GM23248 (cell line): ENCODE results near the gene SHISAL2A. TPM values are rescaled to one million over a fixed set of nuclear protein-coding genes. Genes with fewer than 3 reads are reported as not detected.

Experiments
- DNase-seq: peaks from one replicate; pipeline ENCODE4 v3.0.0-alpha.2; 2015
- H2AFZ ChIP-seq: fragments of 200-600 bp; sonication (generic); 2 replicates; pipeline ENCODE4 v1.6.1; 2016; ENCODE audit warnings: antibody characterized with exemption
- H3F3A ChIP-seq: fragments of 200-600 bp; sonication (generic); 2 replicates; pipeline ENCODE4 v1.6.1; 2016; ENCODE audit warnings: mild to moderate bottlenecking, antibody characterized with exemption, mixed run types; ENCODE audit not compliant: insufficient read depth
- H3K27ac ChIP-seq: fragments of 200-600 bp; sonication (generic); 2 replicates; pipeline ENCODE4 v1.5.1; 2016; ENCODE audit warnings: mild to moderate bottlenecking
- H3K27me3 ChIP-seq: fragments of 200-600 bp; sonication (generic); replicated peaks from 2 replicates; pipeline ENCODE4 v1.6.1; 2016; ENCODE audit warnings: mild to moderate bottlenecking; ENCODE audit not compliant: insufficient read depth
- H3K36me3 ChIP-seq: fragments of 200-600 bp; sonication (generic); 2 replicates; pipeline ENCODE4 v1.6.1; 2016; ENCODE audit warnings: low read depth, mild to moderate bottlenecking
- H3K4me1 ChIP-seq: fragments of 200-600 bp; sonication (generic); 2 replicates; pipeline ENCODE4 v1.6.1; 2016; ENCODE audit warnings: mild to moderate bottlenecking; ENCODE audit not compliant: insufficient read depth
- H3K4me2 ChIP-seq: fragments of 200-600 bp; sonication (generic); one replicate; pipeline ENCODE4 v1.6.1; 2016; ENCODE audit warnings: mild to moderate bottlenecking; ENCODE audit not compliant: unreplicated experiment
- H3K4me3 ChIP-seq: fragments of 200-600 bp; sonication (generic); 2 replicates; pipeline ENCODE4 v1.5.1; 2016; ENCODE audit warnings: mild to moderate bottlenecking
- H3K79me2 ChIP-seq: fragments of 200-600 bp; sonication (generic); 2 replicates; pipeline ENCODE4 v1.6.1; 2016; ENCODE audit warnings: mild to moderate bottlenecking; ENCODE audit not compliant: insufficient read depth
- H3K9ac ChIP-seq: fragments of 200-600 bp; sonication (generic); 2 replicates; pipeline ENCODE4 v1.6.1; 2016; ENCODE audit warnings: mild to moderate bottlenecking
- H3K9me2 ChIP-seq: fragments of 200-600 bp; sonication (generic); 2 replicates; pipeline ENCODE4 v1.6.1; 2016; ENCODE audit warnings: mixed run types, mild to moderate bottlenecking, moderate library complexity; ENCODE audit not compliant: insufficient read depth
- H3K9me3 ChIP-seq: fragments of 200-600 bp; sonication (generic); one replicate; pipeline ENCODE4 v1.6.1; 2017; ENCODE audit warnings: low read depth
- H4K20me1 ChIP-seq: fragments of 200-600 bp; sonication (generic); 2 replicates; pipeline ENCODE4 v1.6.0; 2016; ENCODE audit not compliant: insufficient read depth
- EZH2 ChIP-seq: fragments of 200-600 bp; sonication (generic); IDR thresholded peaks from 2 replicates; pipeline ENCODE4 v1.6.1; 2018; ENCODE audit warnings: antibody characterized with exemption, mild to moderate bottlenecking; ENCODE audit not compliant: insufficient read depth, poor library complexity, severe bottlenecking
- EZH2phosphoT487 ChIP-seq: fragments of 200-600 bp; sonication (generic); IDR thresholded peaks from 2 replicates; pipeline ENCODE4 v1.6.1; 2018; ENCODE audit warnings: antibody characterized with exemption, moderate library complexity, mild to moderate bottlenecking, low read depth; ENCODE audit not compliant: insufficient read depth
- WGBS, 2 experiments: methylation state at CpG; one replicate each; pipeline ENCODE4 v1.1.6; 2015 to 2017; ENCODE audit warnings: low lambda C conversion rate in 2 of 2, low coverage in 1 of 2; ENCODE audit errors: missing lambda C conversion rate in 2 of 2; 5-methylcytosine and 5-hydroxymethylcytosine counted together
- in situ Hi-C: fragments of 300-500 bp; cut with MboI; formaldehyde crosslinking; loops from 2 replicates; pipeline ENCODE4 v1.15.0; 2020
- polyA plus RNA-seq: library from polyadenylated mRNA; unstranded; fragments of >200 nt; fragmentation: Nextera tagmentation; extraction: Ambion mirVana; gene quantifications from 2 replicates; pipeline ENCODE4 v1.2.1, GENCODE V29; 2016
- total RNA-seq: library from RNA; depleted of rRNA; stranded (reverse); fragments of >200 nt; shearing (Covaris generic); gene quantifications from 2 replicates; pipeline ENCODE4 v1.2.3, GENCODE V29; 2014

The SHISAL2A gene
- total and polyA plus RNA-seq, 2 experiments from 2014 or later: not detected

GRCh38 chr1:52693843-52694242 lies 60.9 kb downstream of the SHISAL2A start:
- Histone ChIP-seq H3K79me2 (peaks cover 65% of the 10 kb centered on the region), H3K9me3 (no peaks in the 10 kb centered on the region), H3K27me3 (no peaks in the 10 kb centered on the region), H4K20me1 (no peaks in the 10 kb centered on the region), H2AFZ (no peak overlapping the region), H3K9me2 (no peaks in the 10 kb centered on the region), H3K27ac (no peak overlapping the region), H3K9ac (no peak overlapping the region), H3K4me2 (no peak overlapping the region), H3K4me3 (no peak overlapping the region), H3F3A (no peaks in the 10 kb centered on the region), H3K36me3 (peaks cover 6% of the 10 kb centered on the region; the same call in 1 of the 2 replicates), H3K4me1 (no peaks in the 10 kb centered on the region; the same call in 1 of the 2 replicates)
- in situ Hi-C loops: loop anchor here (25.0 kb wide), 1 partner anchor 557 kb away; the partner anchor contains the start of gene ZFYVE9
- WGBS, 2 experiments: 95 to 100% methylated on average over 1 of the region's 1 CpG
- DNase-seq: no peak
- TF ChIP-seq EZH2phosphoT487 (no peak), EZH2 (no peak)

DNA sequence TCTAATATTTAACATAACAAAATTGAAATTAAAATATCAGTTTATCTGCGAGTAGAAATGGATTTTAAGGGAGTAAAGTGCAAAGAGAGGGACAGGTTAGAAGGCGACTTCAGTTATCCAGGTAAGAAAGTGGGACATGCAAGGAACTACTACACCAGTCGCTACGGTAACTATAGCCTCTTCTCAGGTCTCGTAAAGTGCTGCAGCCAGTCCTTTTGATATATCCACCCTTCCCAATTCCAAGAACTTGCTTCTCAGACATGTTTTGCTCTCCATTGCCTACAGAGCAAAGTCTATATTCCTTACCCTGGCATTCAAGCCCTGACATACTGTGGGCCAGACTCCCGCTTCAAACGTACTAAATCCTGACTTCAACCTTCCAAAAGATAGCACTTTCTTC lies 62.7 kb downstream of the SHISAL2A start:
- H3K79me2 ChIP-seq: peaks cover 65% of the 10 kb centered on the region
- no peak for TF ChIP-seq EZH2phosphoT487
- TF ChIP-seq EZH2: no peak
- 0 out of 2 replicates have a peak, but pooled peaks cover 6% of the 10 kb centered on the region for H3F3A ChIP-seq
- DNase-seq: no peak
- H3K27ac ChIP-seq: no peak overlapping the region
- WGBS, 2 experiments: 98% methylated on average over 7 of the region's 7 CpGs
- no peak overlapping the region for H3K4me3 ChIP-seq
- H3K9ac ChIP-seq: no peak overlapping the region
- no peaks in the 10 kb centered on the region for H3K4me1 ChIP-seq
- no peak overlapping the region for H3K4me2 ChIP-seq
- peaks cover 6% of the 10 kb centered on the region; the same call in 1 of the 2 replicates for H3K36me3 ChIP-seq
- no peaks in the 10 kb centered on the region for H3K27me3 ChIP-seq
- H4K20me1 ChIP-seq: no peaks in the 10 kb centered on the region
- in situ Hi-C loops: loop anchor here (25.0 kb wide), 1 partner anchor 558 kb away; the partner anchor contains the start of gene ZFYVE9
- no peaks in the 10 kb centered on the region for H3K9me3 ChIP-seq
- no peaks in the 10 kb centered on the region for H3K9me2 ChIP-seq
- no peak overlapping the region for H2AFZ ChIP-seq

- Histone ChIP-seq H3K9me2 (no peaks in the 10 kb centered on the region), H3K27me3 (no peaks in the 10 kb centered on the region), H3K4me1 (no peaks in the 10 kb centered on the region), H3K4me3 (peak within 1 kb of the TSS; percentile 80), H3K9ac (peak within 1 kb of the TSS; percentile 80), H3K36me3 (no peaks in the 10 kb centered on the region), H3F3A (0 out of 2 replicates have a peak, but pooled peaks cover 8% of the 10 kb centered on the region), H4K20me1 (no peaks in the 10 kb centered on the region), H3K79me2 (peaks cover 50% of the 10 kb centered on the region), H2AFZ (peak within 1 kb of the TSS; percentile 96), H3K9me3 (no peaks in the 10 kb centered on the region), H3K4me2 (peak within 1 kb of the TSS; percentile 86), H3K27ac (peak within 1 kb of the TSS; percentile 59)
- in situ Hi-C loops: loop anchor here (25.0 kb wide), 1 partner anchor 561 kb away; the partner anchor contains the start of gene ZFYVE9
- DNase-seq: peak; percentile 96
- no peak for TF ChIP-seq EZH2phosphoT487
- 1 to 2% methylated on average over 54 to 65 of the region's 68 CpGs for WGBS, 2 experiments
Measured at GRCh38 chr1:52697795-52698674, 65.1 kb downstream of the SHISAL2A start, which contains the start of gene COA7. Gene COA7 (minus strand): TSS chr1:52698347. CDS start chr1:52698326, 21 bp downstream.

DNA sequence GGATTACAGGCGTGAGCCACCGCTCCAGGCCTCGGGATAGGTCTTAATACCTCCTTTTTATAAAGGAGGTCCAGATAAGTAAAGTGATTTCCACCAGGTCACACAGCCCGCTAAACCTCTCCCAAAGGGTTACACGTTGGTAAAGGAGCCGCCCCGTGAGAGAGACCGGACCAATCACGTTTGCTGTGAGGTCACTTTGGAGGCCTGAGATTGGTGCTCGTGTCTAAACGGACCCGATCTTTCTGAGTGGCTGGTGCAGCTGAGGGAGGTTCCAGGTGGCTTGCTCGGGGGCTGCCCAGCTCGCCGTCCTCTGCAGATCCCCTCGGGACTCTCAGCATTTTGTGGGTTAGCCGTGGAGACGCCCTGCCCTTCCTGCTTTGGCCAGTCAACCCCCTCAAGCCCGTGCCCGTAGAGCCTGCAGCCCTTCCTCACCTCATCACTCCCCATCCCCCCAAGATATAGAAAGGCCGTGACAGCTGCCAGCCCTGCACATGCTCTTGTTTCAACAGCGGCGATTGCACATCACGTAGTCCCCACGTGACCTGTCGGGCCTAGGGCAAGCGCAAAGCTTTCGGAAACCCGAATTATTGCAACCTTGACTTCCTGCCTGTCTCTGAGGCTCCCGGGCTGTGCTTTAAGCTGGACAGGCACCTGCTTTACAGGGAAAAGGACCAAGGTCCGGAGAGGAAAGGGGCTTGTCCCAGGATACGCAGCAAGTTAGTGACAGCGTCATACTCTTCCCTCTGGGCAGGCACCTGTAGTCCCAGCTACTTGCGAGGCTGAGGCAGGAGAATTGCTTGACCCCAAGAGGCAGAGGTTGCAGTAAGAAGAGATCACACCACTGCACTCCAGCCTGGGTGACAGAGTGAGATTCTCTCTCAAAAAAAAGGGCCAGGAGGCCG lies 70.2 kb downstream of the SHISAL2A start:
- peak overlapping the region; percentile 72 for H3K4me3 ChIP-seq
- no peak overlapping the region; the same call in 1 of the 2 replicates for H3K27ac ChIP-seq
- WGBS, 2 experiments: 5 to 6% methylated on average over 35 of the region's 35 CpGs
- H3F3A ChIP-seq: peaks cover 15% of the 10 kb centered on the region
- peak overlapping the region; percentile 72 for H3K9ac ChIP-seq
- H3K9me3 ChIP-seq: no peaks in the 10 kb centered on the region
- peaks cover 8% of the 10 kb centered on the region for H3K4me1 ChIP-seq
- H2AFZ ChIP-seq: peak overlapping the region; percentile 91
- no peaks in the 10 kb centered on the region for H3K79me2 ChIP-seq
- no peaks in the 10 kb centered on the region for H3K36me3 ChIP-seq
- no peaks in the 10 kb centered on the region for H3K27me3 ChIP-seq
- peak; percentile 94 for DNase-seq
- no peaks in the 10 kb centered on the region for H4K20me1 ChIP-seq
- in situ Hi-C loops: loop anchor here (25.0 kb wide), 1 partner anchor 484 kb away; the partner anchor contains the start of gene CPT2
- TF ChIP-seq EZH2 (no peak), EZH2phosphoT487 (no peak)
- H3K4me2 ChIP-seq: peak overlapping the region; percentile 82
- H3K9me2 ChIP-seq: no peaks in the 10 kb centered on the region
